Stomach smooth muscle (tissue), 2 donors: ENCODE measurements around the gene IGF1R.

ENCODE experiments used
- H3K27ac ChIP-seq: one replicate; pipeline ENCODE4 v1.7.0; 2013; ENCODE audit warnings: mild to moderate bottlenecking, low read length, inconsistent platforms
- H3K27me3 ChIP-seq, 2 donors: one replicate each; pipeline ENCODE4 v1.7.0; 2013; ENCODE audit warnings: low read length in 2 of 2; ENCODE audit not compliant: insufficient read depth in 2 of 2, control insufficient read depth in 1 of 2
- H3K36me3 ChIP-seq, 2 donors: one replicate each; pipeline ENCODE4 v1.7.0; 2013; ENCODE audit warnings: low read length in 2 of 2; ENCODE audit not compliant: control insufficient read depth in 2 of 2, insufficient read depth in 2 of 2
- H3K4me1 ChIP-seq: one replicate; pipeline ENCODE4 v1.7.0; 2013; ENCODE audit warnings: low read length; ENCODE audit not compliant: control insufficient read depth, insufficient read depth
- H3K4me3 ChIP-seq, 2 donors: one replicate each; pipeline ENCODE4 v1.7.0; 2013; ENCODE audit warnings: low read length in 2 of 2
- H3K9ac ChIP-seq, 2 donors: one replicate each; pipeline ENCODE4 v1.7.0; 2013; ENCODE audit warnings: low read length in 2 of 2, mild to moderate bottlenecking in 1 of 2
- H3K9me3 ChIP-seq, 2 donors: one replicate each; pipeline ENCODE4 v1.7.0; 2013; ENCODE audit warnings: low read length in 2 of 2; ENCODE audit not compliant: control insufficient read depth in 2 of 2
- donor health status: healthy.
- donor health status: Pancreatic carcinoma.

The IGF1R gene

DNA sequence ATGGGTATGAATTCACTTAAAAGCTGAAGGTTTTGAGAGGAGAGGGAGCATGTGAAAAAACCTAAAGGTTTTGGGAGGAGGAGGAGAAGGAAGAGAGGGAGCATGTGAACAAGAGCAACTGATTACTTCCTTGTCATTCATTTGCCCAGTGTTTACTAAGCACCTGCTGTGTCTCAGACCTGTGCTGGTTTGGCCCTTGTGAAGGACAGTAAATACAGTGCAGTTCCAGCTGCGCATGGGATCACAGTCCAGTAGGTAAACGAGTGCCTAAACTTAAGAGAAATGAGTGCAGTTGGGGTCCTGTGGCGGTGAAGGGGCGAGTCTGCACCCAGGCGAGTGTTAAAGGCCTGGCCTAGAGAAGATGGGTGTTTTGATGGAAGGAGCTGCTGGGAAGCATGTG is 38.6 kb downstream of the IGF1R start:
- Histone ChIP-seq H3K4me3 (no peak overlapping the region), H3K4me1 (peaks cover 41% of the 10 kb centered on the region), H3K27ac (no peak overlapping the region), H3K27me3 (no peaks in the 10 kb centered on the region), H3K9ac (no peak overlapping the region), H3K9me3 (no peaks in the 10 kb centered on the region), H3K36me3 (no peaks in the 10 kb centered on the region)

GRCh38 chr15:98689431-98689861 is 41.1 kb downstream of the IGF1R start:
- H3K36me3 ChIP-seq, result no peaks in the 10 kb centered on the region
- peaks cover 42% of the 10 kb centered on the region for H3K4me1 ChIP-seq
- H3K27ac ChIP-seq, result no peak overlapping the region
- no peak overlapping the region for H3K4me3 ChIP-seq
- no peaks in the 10 kb centered on the region for H3K9me3 ChIP-seq
- no peaks in the 10 kb centered on the region for H3K27me3 ChIP-seq
- H3K9ac ChIP-seq, result no peak overlapping the region

DNA sequence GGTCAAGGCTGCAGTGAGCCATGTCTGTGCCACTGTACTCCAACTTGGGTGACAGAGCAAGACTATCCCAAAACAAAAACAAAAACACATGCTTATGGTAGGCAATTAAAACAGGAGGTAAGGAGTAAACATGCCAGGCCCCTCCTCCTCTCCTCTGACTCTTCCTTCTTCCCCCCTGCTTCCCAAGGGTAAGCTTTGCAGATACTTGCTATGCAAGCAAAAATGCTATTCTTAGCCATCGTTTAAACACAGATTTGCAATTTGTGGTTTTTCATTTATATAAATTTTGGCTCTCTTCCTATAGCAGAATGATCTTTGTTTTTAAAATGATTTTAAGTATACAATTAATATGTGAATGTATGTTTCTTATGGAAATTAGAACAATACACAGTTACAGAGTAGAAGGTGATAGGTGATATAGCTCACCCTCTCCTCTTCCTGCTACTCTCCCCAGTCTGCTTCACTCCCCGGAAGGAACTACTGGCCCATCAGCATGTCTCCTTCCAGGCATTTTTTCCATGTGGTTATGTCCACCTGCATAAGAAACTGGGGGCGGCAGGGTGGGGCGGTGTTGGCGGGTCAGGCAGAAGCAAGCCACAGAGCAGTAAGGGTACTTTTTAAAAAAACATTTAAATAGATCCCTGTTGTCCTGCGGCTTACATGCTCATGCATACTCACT is 42.1 kb downstream of the IGF1R start:
- no peak overlapping the region for H3K9ac ChIP-seq
- H3K4me1 ChIP-seq, result peaks cover 38% of the 10 kb centered on the region
- H3K36me3 ChIP-seq, result no peaks in the 10 kb centered on the region
- no peak overlapping the region for H3K27ac ChIP-seq
- H3K4me3 ChIP-seq, result no peak overlapping the region
- H3K9me3 ChIP-seq, result no peaks in the 10 kb centered on the region
- no peaks in the 10 kb centered on the region for H3K27me3 ChIP-seq

DNA sequence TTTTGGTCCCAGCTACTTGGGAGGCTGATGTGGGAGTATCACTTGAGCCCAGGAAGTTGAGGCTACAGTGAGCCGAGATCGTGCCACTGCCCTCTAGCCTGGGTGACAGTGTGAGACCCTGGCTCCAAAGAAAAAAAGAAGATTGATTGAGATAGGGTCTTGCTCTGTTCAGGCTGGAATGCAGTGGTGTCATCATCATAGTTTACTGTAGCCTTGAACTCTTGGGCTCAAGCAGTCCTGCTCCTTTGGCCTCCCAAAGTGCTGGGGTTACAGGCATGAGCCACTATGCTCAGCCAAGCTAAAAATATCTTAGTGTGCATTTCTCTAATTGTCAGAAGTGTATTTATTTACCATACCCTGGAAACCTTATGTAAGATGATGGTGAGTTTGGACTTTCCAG is 43.9 kb downstream of the IGF1R start:
- H3K27me3 ChIP-seq, result no peaks in the 10 kb centered on the region
- H3K9ac ChIP-seq, result no peak overlapping the region
- H3K27ac ChIP-seq, result no peak overlapping the region
- H3K4me3 ChIP-seq, result no peak overlapping the region
- peaks cover 36% of the 10 kb centered on the region for H3K4me1 ChIP-seq
- no peaks in the 10 kb centered on the region for H3K9me3 ChIP-seq
- H3K36me3 ChIP-seq, result no peaks in the 10 kb centered on the region

DNA sequence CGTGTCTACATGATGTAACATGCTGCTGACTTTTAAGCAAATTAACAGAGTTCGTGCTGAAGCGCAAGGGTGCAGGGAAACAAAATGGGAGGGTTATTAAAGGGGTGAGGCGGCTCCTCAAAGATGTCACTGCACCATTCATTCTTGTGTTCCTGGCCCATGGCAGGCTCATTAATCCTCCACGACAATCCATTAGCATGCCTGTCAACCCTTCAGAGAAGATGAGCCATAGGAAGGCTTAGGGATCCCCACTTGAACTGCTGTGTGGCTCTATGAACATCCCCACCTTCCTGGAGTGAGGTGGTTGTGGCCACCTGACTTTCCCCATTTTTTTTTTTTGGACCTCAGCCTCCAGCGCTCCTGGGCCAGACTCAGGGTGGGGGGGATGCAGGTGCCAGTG is 45.8 kb downstream of the IGF1R start:
- no peak overlapping the region for H3K4me3 ChIP-seq
- no peak overlapping the region for H3K9ac ChIP-seq
- H3K4me1 ChIP-seq, result peaks cover 26% of the 10 kb centered on the region
- H3K36me3 ChIP-seq, result no peaks in the 10 kb centered on the region
- H3K9me3 ChIP-seq, result no peaks in the 10 kb centered on the region
- no peaks in the 10 kb centered on the region for H3K27me3 ChIP-seq
- H3K27ac ChIP-seq, result no peak overlapping the region

DNA sequence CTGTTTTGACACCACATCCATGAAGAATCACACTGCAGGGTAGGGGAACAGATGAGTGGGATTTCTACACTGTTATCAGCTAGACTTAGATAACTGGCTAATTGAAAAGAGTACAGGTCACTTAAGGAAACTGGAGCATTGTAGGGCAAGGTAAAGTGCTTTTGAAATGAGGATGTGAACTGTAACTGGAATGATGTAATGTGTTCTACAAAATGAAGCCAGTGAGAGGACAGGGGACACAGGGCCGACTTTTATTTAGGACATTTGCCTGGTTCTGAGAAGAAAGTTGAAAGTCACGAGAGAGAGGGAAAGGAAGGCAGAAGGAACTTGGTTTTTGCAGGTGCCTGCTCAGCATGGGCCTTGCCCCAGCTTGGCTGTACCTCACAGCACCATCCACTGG is 50.5 kb downstream of the IGF1R start:
- Histone ChIP-seq H3K36me3 (no peaks in the 10 kb centered on the region), H3K9ac (no peak overlapping the region), H3K27ac (no peak overlapping the region), H3K9me3 (no peaks in the 10 kb centered on the region), H3K27me3 (no peaks in the 10 kb centered on the region), H3K4me3 (no peak overlapping the region), H3K4me1 (peaks cover 11% of the 10 kb centered on the region)

DNA sequence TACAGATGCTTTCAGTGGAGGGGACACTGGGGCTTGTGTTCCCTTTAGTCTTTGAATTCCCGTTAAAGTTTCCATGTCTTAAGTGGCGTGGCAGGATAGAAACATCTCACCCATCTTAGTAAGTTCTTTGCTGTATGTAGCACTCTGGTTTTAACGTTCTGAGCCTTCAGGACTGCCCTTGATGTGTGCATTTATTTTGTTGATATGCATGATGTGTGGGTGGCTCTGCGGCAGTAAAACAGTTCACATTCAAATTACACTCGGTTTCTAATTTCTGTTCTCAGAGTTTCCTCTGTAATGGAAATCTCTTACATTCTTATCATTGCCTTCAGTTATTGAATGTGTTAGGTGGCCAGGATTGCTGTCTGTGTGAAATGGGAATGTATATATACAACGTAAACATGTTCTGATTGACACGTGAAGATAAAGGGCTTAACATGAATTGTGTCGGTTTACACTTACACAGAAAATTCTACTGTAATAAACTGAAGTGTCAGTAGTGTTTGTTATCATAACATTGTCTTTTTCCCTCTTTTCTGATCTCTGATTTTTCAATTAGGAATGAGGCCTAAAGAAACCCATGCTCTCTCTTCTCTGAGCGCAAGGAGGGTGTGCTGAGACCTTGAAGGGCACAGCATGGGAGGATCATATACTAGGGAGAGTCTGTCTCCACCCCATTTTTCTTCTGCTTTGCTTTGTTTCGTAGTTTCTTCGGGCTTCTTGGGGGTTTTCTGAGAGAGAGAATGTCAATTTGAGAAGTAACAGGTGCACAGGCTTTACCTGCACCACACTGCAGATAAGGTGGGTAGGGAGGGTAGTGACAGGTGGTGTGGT is 51.5 kb downstream of the IGF1R start:
- Histone ChIP-seq H3K4me3 (no peak overlapping the region), H3K27ac (no peak overlapping the region), H3K36me3 (no peaks in the 10 kb centered on the region), H3K9ac (no peak overlapping the region), H3K9me3 (no peaks in the 10 kb centered on the region), H3K27me3 (no peaks in the 10 kb centered on the region), H3K4me1 (peaks cover 16% of the 10 kb centered on the region)

- Histone ChIP-seq H3K4me1 (peaks cover 15% of the 10 kb centered on the region), H3K27ac (no peak overlapping the region), H3K36me3 (no peaks in the 10 kb centered on the region), H3K9me3 (no peaks in the 10 kb centered on the region), H3K4me3 (no peak overlapping the region), H3K9ac (no peak overlapping the region), H3K27me3 (no peaks in the 10 kb centered on the region)
These were observed 52.2 kb downstream of the IGF1R start for GRCh38 chr15:98700519-98700918.

- Histone ChIP-seq H3K36me3 (peaks cover 4 to 7% of the 10 kb centered on the region in 2 donors), H3K27me3 (no peaks in the 10 kb centered on the region), H3K27ac (no peak overlapping the region), H3K9me3 (no peaks in the 10 kb centered on the region), H3K4me1 (peaks cover 21% of the 10 kb centered on the region), H3K4me3 (no peak overlapping the region), H3K9ac (no peak overlapping the region)
These were observed 54.9 kb downstream of the IGF1R start for GRCh38 chr15:98703126-98703685.

DNA sequence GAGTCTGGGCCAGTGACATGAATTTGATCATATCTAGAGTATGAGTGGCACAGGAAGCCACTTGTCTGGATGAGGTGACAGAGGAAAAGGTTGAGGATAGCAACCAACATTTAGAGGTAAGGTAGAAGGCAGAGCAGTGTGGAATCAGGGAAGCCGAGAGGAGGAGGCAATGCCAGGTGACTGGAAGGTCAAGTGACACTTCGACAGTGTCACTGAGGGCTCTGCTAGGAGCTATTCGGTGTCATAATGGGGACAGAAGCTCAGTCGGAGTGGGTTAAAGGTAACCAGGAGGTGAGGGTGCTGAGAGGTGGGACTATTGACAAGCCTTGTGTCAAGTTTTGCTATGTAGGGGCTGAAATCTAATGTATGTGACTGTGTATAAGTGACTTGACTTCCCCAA is 56.7 kb downstream of the IGF1R start:
- Histone ChIP-seq H3K4me3 (no peak overlapping the region), H3K27me3 (no peaks in the 10 kb centered on the region), H3K36me3 (peaks cover 4 to 7% of the 10 kb centered on the region in 2 donors), H3K9me3 (no peaks in the 10 kb centered on the region), H3K9ac (no peak overlapping the region), H3K27ac (no peak overlapping the region), H3K4me1 (peaks cover 26% of the 10 kb centered on the region)

- peaks cover under 1% of the 10 kb centered on the region in 2 donors for H3K9me3 ChIP-seq
- peaks cover 26% of the 10 kb centered on the region for H3K4me1 ChIP-seq
- H3K27ac ChIP-seq, result no peak overlapping the region
- no peak overlapping the region for H3K4me3 ChIP-seq
- no peak overlapping the region for H3K9ac ChIP-seq
- H3K36me3 ChIP-seq, result peaks cover 6 to 7% of the 10 kb centered on the region in 2 donors
- no peaks in the 10 kb centered on the region for H3K27me3 ChIP-seq
These were observed 58.0 kb downstream of the IGF1R start for GRCh38 chr15:98706387-98706786.
